OCI-M2 (cell line): Measurements from ENCODE around the gene SLIT1.

Experiments
- DNase-seq: peaks from one replicate; lab custom pipeline; 2025; ENCODE audit not compliant: unreplicated experiment; lab: John Stamatoyannopoulos, UW

SLIT1 gene

GRCh38 chr10:96982149-96982930, 203.4 kb downstream of the SLIT1 start:
- no peak for DNase-seq

- no peak for DNase-seq
Observed at GRCh38 chr10:96978621-96979154, 207.1 kb downstream of the SLIT1 start.

GRCh38 chr10:96975136-96975535, 210.6 kb downstream of the SLIT1 start:
- DNase-seq = no peak

GRCh38 chr10:96973809-96974747, 211.7 kb downstream of the SLIT1 start:
- no peak for DNase-seq

GRCh38 chr10:96972264-96972663, 213.5 kb downstream of the SLIT1 start:
- DNase-seq = no peak

- DNase-seq = no peak
Observed at GRCh38 chr10:96971324-96971723, 214.4 kb downstream of the SLIT1 start.

- DNase-seq = no peak
Observed at GRCh38 chr10:96968682-96969423, 216.9 kb downstream of the SLIT1 start.

GRCh38 chr10:96967847-96968246, 217.9 kb downstream of the SLIT1 start:
- no peak for DNase-seq

- no peak for DNase-seq
Observed at GRCh38 chr10:96964131-96964530, 221.6 kb downstream of the SLIT1 start.

- DNase-seq = no peak
Observed at GRCh38 chr10:96960872-96961271, 224.9 kb downstream of the SLIT1 start.

- no peak for DNase-seq
Observed at GRCh38 chr10:96959733-96960132, 226.0 kb downstream of the SLIT1 start.

- no peak for DNase-seq
Observed at GRCh38 chr10:96958071-96958470, 227.7 kb downstream of the SLIT1 start.

GRCh38 chr10:96955794-96956193, 230.0 kb downstream of the SLIT1 start:
- DNase-seq = no peak

- no peak for DNase-seq
Observed at GRCh38 chr10:96951954-96952353, 233.8 kb downstream of the SLIT1 start.

- no peak for DNase-seq
Observed at GRCh38 chr10:96949039-96949683, 236.6 kb downstream of the SLIT1 start.
